ENCODE data around the gene GPR35. TPM values are rescaled to one million over a fixed set of nuclear protein-coding genes. Genes with fewer than 3 reads are reported as not detected.
A peak's percentile ranks its signal among the peaks of the same experiment; 100 is the strongest.

GPR35 gene
- total and polyA plus RNA-seq, 12 donors, result 0.40 to 5.2 (median 1.2) TPM

DNA sequence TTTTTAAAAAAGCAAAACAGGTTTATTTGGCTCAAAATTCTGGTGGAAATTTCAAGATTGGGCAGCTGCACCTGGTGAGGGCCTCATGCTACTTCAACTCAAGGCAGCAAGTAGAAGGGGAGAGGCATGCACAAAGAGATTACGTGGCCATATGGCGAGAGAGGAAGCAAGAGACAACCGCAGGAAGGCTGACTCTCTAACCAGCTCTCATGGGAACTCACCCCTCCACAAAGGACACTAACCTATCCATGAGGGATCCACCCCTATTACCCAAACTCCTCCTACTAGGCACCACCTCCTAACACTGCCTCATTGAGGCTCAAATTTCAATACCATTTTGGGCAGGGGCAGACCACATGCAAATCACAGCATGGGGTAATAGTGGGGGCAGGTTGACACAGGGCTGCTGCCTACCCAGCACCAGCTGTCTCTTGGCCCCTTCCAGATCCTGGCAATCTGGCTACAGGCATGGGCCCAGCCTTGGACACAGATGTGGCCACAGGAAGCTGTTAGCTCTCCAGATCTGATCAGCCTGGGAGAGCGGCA lies 40.7 kb upstream of the GPR35 start:
- Histone ChIP-seq H3K36me3 (peaks cover 0 to 12% (median 0%) of the 10 kb centered on the region in 9 donors), H3K4me1 (peaks cover 27 to 60% (median 50%) of the 10 kb centered on the region in 9 donors), H3K4me3 (peak overlapping the region in 6 of 10 donors; percentile 70 to 98 (median 94)), H3K9me3 (peaks cover 0 to 11% (median 0%) of the 10 kb centered on the region in 11 donors), H3K27me3 (no peaks in the 10 kb centered on the region), H3K27ac (peak overlapping the region in 2 of 10 donors; percentile 19 to 96)
- TF ChIP-seq, protein P1, sequence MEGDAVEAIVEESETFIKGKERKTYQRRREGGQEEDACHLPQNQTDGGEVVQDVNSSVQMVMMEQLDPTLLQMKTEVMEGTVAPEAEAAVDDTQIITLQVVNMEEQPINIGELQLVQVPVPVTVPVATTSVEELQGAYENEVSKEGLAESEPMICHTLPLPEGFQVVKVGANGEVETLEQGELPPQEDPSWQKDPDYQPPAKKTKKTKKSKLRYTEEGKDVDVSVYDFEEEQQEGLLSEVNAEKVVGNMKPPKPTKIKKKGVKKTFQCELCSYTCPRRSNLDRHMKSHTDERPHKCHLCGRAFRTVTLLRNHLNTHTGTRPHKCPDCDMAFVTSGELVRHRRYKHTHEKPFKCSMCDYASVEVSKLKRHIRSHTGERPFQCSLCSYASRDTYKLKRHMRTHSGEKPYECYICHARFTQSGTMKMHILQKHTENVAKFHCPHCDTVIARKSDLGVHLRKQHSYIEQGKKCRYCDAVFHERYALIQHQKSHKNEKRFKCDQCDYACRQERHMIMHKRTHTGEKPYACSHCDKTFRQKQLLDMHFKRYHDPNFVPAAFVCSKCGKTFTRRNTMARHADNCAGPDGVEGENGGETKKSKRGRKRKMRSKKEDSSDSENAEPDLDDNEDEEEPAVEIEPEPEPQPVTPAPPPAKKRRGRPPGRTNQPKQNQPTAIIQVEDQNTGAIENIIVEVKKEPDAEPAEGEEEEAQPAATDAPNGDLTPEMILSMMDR (IDR thresholded peaks at IDR 0.05), result no peak
- intact Hi-C loops (cut with DNase I), result loop anchor here in 1 of 10 donors (10.0 kb wide), 1 partner anchor 250 kb away; no protein-coding TSS in a partner anchor
- WGBS, 2 donors, result 57 to 79% methylated on average over 4 of the region's 4 CpGs
- ATAC-seq (no peak), DNase-seq (peak in 1 of 2 donors; percentile 11)

- Histone ChIP-seq H3K36me3 (peaks cover 0 to 17% (median under 1%) of the 10 kb centered on the region in 9 donors), H3K27me3 (no peaks in the 10 kb centered on the region), H3K4me1 (peaks cover 23 to 54% (median 45%) of the 10 kb centered on the region in 9 donors), H3K4me3 (peak overlapping the region; percentile 70 to 98 (median 92)), H3K27ac (peak overlapping the region in 5 of 10 donors; percentile 95 to 99 (median 96)), H3K9me3 (peaks cover 0 to 11% (median 0%) of the 10 kb centered on the region in 11 donors)
- ATAC-seq, result no peak
- DNase-seq, result peak in 1 of 2 donors; percentile 5
- intact Hi-C loops (cut with DNase I), result loop anchor here in 1 of 10 donors (10.0 kb wide), 1 partner anchor 250 kb away; no protein-coding TSS in a partner anchor
- 77 to 78% methylated on average over 6 of the region's 6 CpGs for WGBS, 2 donors
- TF ChIP-seq, protein P1 (IDR thresholded peaks at IDR 0.05), result no peak
Observed at GRCh38 chr2:240585101-240585500, 40.2 kb upstream of the GPR35 start.

- peaks cover 0 to 10% (median 0%) of the 10 kb centered on the region in 11 donors for H3K9me3 ChIP-seq
- ATAC-seq, result no peak
- peaks cover 23 to 52% (median 40%) of the 10 kb centered on the region in 9 donors for H3K4me1 ChIP-seq
- TF ChIP-seq, protein P1 (IDR thresholded peaks at IDR 0.05), result no peak
- H3K4me3 ChIP-seq, result peak overlapping the region; percentile 70 to 98 (median 92)
- peak overlapping the region; percentile 94 to 99 (median 96) for H3K27ac ChIP-seq
- peaks cover 0 to 24% (median 4%) of the 10 kb centered on the region in 9 donors for H3K36me3 ChIP-seq
- H3K27me3 ChIP-seq, result no peaks in the 10 kb centered on the region
- no peak for DNase-seq
- 3% methylated on average over 20 of the region's 20 CpGs for WGBS, 2 donors
- intact Hi-C loops (cut with DNase I), result loop anchor here in 4 of 10 donors (1.0 to 10.0 kb wide), 4 partner anchors 17 to 249 kb away; partner anchors contain the start of gene RNPEPL1 (in 2 of the 4)
Observed at GRCh38 chr2:240585681-240586197, 39.5 kb upstream of the GPR35 start.

- TF ChIP-seq, protein P1 (IDR thresholded peaks at IDR 0.05), result no peak
- Histone ChIP-seq H3K9me3 (peaks cover 0 to 4% (median 0%) of the 10 kb centered on the region in 11 donors), H3K27me3 (no peaks in the 10 kb centered on the region), H3K4me1 (peaks cover 23 to 54% (median 40%) of the 10 kb centered on the region in 9 donors), H3K4me3 (peak within 1 kb of the TSS; percentile 70 to 98 (median 92)), H3K36me3 (peaks cover 0 to 30% (median 4%) of the 10 kb centered on the region in 9 donors), H3K27ac (peak within 1 kb of the TSS; percentile 94 to 99 (median 96))
- ATAC-seq, result peak; percentile 95 to 99 (median 98)
- intact Hi-C loops (cut with DNase I), result loop anchor here in 4 of 10 donors (1.0 to 10.0 kb wide), 4 partner anchors 18 to 248 kb away; partner anchors contain the start of gene RNPEPL1 (in 2 of the 4)
- DNase-seq, result peak; percentile 98
- WGBS, 2 donors, result 0% methylated on average over 85 to 88 of the region's 88 CpGs
Observed at GRCh38 chr2:240586198-240586918, 38.9 kb upstream of the GPR35 start, which contains the start of gene CAPN10. Gene CAPN10 (plus strand): TSS chr2:240586734. CDS start chr2:240586912, 178 bp downstream.

Data from heart right ventricle (tissue), 16 donors.